Adrenal gland (tissue), 5 donors: ENCODE results near the gene FGF21.

Experiments used
- POLR2A ChIP-seq, 2 donors: fragments of 450-650 bp; IDR thresholded peaks; one replicate each; pipeline ENCODE4 v1.6.1; 2017; ENCODE audit warnings: antibody characterized with exemption in 2 of 2, mild to moderate bottlenecking in 2 of 2, moderate library complexity in 1 of 2
- TF ChIP-seq, protein P1 (sequence below), 6 experiments: fragments of 450-650 bp in 4 of 6; fragments of 200-600 bp in 2 of 6; sonication (generic) in 1 of 6; IDR thresholded peaks; 1 replicate in 5 of 6; 2 replicates in 1 of 6; pipeline versions ENCODE4 v1.5.1 to v1.8.0; 2016 to 2021; ENCODE audit warnings: antibody characterized with exemption in 6 of 6, mild to moderate bottlenecking in 2 of 6, moderate library complexity in 1 of 6
- donor health status: DM: no; HTN: no; CAD: no.

DNA sequence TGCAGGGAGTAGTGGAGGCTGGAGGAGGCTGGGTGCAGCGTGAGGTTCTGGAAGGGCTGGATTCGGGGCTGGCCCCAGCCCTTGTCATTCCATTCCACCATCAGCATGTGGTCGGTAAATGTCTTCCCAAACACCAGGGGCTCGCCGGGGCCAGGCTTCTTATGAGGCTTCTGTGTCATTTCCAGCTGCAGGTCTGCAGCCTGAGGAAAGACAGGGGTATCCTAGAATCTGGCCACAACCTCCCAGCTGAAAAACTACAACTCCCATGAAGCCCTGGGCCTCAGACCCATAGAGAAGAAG is 51.1 kb downstream of the FGF21 start:
- no peak for TF ChIP-seq POLR2A (IDR thresholded peaks at IDR 0.05)
- TF ChIP-seq, protein P1, sequence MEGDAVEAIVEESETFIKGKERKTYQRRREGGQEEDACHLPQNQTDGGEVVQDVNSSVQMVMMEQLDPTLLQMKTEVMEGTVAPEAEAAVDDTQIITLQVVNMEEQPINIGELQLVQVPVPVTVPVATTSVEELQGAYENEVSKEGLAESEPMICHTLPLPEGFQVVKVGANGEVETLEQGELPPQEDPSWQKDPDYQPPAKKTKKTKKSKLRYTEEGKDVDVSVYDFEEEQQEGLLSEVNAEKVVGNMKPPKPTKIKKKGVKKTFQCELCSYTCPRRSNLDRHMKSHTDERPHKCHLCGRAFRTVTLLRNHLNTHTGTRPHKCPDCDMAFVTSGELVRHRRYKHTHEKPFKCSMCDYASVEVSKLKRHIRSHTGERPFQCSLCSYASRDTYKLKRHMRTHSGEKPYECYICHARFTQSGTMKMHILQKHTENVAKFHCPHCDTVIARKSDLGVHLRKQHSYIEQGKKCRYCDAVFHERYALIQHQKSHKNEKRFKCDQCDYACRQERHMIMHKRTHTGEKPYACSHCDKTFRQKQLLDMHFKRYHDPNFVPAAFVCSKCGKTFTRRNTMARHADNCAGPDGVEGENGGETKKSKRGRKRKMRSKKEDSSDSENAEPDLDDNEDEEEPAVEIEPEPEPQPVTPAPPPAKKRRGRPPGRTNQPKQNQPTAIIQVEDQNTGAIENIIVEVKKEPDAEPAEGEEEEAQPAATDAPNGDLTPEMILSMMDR (IDR thresholded peaks at IDR 0.05), result no peak
